Measurements from ENCODE around the gene TRABD2B.

TRABD2B gene

DNA sequence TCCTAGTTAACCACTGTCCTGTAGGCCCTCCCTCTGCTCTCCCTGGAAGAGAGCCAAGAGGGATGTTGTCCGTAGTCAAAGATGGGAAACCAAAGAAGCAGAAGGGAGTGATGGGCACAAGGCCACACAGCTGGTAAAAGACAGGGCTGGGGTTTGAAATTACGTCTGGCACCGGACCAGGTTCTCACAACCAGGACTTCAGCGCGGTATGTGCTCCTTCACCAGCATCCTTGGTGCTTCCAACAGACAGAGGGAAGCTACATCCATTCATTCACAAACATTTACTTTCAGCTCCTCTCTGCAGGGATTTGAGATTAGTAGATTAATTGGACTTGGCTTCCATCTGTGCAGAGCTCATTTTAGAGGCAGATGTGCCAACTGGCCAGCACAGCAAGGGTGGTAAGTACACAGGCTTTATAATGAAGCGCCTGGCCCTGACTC is 191.2 kb downstream of the TRABD2B start:
- TF ChIP-seq, protein P1, sequence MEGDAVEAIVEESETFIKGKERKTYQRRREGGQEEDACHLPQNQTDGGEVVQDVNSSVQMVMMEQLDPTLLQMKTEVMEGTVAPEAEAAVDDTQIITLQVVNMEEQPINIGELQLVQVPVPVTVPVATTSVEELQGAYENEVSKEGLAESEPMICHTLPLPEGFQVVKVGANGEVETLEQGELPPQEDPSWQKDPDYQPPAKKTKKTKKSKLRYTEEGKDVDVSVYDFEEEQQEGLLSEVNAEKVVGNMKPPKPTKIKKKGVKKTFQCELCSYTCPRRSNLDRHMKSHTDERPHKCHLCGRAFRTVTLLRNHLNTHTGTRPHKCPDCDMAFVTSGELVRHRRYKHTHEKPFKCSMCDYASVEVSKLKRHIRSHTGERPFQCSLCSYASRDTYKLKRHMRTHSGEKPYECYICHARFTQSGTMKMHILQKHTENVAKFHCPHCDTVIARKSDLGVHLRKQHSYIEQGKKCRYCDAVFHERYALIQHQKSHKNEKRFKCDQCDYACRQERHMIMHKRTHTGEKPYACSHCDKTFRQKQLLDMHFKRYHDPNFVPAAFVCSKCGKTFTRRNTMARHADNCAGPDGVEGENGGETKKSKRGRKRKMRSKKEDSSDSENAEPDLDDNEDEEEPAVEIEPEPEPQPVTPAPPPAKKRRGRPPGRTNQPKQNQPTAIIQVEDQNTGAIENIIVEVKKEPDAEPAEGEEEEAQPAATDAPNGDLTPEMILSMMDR (conservative IDR thresholded peaks at IDR 0.05; ENCODE audit: control insufficient read depth, insufficient read depth, low read depth, low read length), result no peak
- no peak for DNase-seq (ENCODE audit: low read depth)
- no peak overlapping the region for H3K4me3 ChIP-seq (ENCODE audit: control insufficient read depth, low read depth, low read length)

DNA sequence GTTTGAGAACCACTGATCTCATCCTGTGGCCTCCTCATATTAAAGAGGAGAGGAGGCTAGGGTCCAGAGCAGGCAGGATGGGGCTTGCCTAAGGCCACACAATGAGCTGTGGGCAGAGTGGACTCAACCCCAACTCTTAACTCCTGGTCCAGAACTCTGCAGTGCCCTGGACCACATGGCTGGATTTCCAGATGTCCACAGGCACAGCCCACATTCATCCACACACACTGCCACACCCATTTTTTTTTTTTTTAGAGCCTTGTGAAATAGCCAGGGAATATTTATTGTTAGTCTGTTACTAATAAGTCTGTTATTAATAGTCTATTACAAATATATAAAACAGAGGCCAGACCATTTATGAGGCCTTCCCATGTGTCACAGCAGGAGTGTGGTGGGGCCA is 192.2 kb downstream of the TRABD2B start:
- TF ChIP-seq, protein P1 (conservative IDR thresholded peaks at IDR 0.05; ENCODE audit: control insufficient read depth, insufficient read depth, low read depth, low read length), result no peak
- no peak overlapping the region for H3K4me3 ChIP-seq (ENCODE audit: control insufficient read depth, low read depth, low read length)
- DNase-seq (ENCODE audit: low read depth), result peak; percentile 6

DNA sequence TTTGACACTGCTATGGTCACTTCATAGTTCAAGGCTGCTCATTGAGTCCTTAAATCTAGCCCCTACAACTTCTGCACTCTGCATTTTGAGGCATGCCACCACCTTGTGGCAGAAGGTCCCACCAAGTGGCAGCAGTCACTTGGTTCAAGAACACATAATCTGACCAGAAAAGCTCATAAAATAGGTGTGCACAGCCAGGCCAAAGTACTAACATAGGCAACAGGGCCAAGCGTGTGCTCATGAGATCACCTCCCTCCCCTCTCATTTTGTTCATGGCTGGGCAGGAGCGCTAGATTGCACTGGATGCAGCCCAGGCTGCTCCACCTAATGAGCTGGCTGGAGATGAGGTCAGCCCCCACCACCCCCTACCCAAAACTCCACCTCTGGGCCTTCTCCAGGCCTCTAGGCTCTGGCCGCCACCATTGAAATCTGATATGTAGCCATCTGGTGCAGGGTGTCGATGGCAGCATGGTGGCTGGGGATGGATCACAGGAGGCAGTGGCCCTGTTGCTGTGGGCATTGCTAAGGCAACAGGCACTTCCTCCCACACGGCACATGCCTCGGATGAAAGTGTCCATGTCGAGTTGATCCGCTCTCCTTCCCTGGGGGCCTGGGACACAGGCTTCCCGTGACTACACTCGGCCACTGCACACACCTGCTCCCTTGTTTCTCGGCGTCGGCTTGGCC is 193.2 kb downstream of the TRABD2B start:
- no peak for DNase-seq (ENCODE audit: low read depth)
- no peak overlapping the region for H3K4me3 ChIP-seq (ENCODE audit: control insufficient read depth, low read depth, low read length)
- TF ChIP-seq, protein P1 (conservative IDR thresholded peaks at IDR 0.05; ENCODE audit: control insufficient read depth, insufficient read depth, low read depth, low read length), result no peak

DNA sequence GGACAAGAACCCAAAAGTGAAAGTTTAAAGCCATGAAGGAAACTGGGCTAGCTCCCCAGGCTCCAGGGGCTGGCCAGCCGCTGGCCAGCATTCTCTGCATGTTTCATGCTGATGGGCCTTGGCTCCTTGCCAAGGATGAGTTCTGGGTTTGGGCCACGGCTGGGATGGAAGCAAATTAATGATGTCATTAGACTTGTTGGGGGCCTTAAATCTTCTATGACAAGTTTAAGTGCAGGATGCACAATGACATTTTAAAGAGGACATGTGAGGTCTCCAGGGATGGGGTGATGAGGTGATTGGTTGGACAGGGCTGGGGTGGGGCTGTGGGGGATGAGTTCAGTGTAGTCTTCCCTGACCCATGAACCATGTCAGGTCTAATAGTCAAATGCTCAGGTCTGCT is 199.6 kb downstream of the TRABD2B start:
- peak; percentile 24 for DNase-seq (ENCODE audit: low read depth)
- TF ChIP-seq, protein P1 (conservative IDR thresholded peaks at IDR 0.05; ENCODE audit: control insufficient read depth, insufficient read depth, low read depth, low read length), result no peak
- H3K4me3 ChIP-seq (ENCODE audit: control insufficient read depth, low read depth, low read length), result no peak overlapping the region

DNA sequence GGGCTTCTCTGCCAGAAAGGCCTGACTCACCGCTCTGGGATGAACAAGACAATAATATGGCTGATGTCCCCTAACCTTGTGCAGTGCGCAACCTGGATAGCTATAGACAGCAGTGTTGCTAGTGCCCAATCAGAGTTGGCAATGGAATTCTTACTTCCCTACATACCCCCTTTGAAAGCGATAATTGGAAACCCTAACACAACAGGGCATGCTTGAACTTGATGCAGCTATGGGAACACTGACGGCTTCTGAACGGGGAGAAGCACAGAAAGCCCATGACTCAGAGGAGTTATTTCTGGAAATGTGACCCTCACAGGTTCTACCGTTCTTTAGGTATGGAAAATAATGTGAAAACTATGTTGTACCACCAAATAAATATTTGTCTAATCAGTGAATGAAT is 200.6 kb downstream of the TRABD2B start:
- DNase-seq (ENCODE audit: low read depth), result no peak
- no peak overlapping the region for H3K4me3 ChIP-seq (ENCODE audit: control insufficient read depth, low read depth, low read length)

DNA sequence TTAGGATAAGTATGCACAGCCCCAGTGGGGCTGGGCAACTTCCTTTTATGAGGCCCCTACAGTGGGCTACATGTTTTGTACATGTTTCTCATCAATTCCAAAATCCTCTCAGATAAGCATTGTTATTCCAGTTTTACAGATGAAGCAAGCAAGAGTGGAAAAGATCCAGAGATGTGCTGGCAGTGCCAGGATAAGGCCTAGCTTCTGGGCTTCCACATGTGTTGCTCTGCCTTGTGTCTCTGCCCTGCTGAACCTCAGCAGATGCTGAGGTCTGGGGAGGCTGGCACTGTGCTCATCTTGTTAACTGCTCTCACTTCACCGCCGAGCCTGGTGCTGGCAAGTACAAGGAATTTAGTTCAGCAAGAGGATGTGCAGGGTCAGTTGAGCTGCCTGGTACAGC is 202.1 kb downstream of the TRABD2B start:
- H3K4me3 ChIP-seq (ENCODE audit: control insufficient read depth, low read depth, low read length), result no peak overlapping the region
- DNase-seq (ENCODE audit: low read depth), result no peak
- TF ChIP-seq, protein P1 (conservative IDR thresholded peaks at IDR 0.05; ENCODE audit: control insufficient read depth, insufficient read depth, low read depth, low read length), result no peak

More for the DNA sequence above, 200.6 kb downstream of the TRABD2B start:
- TF ChIP-seq, protein P1 (conservative IDR thresholded peaks at IDR 0.05; ENCODE audit: control insufficient read depth, insufficient read depth, low read depth, low read length), result no peak
